HCT116 (cell line): ENCODE data around the gene PHACTR1. TPM values are rescaled to one million over a fixed set of nuclear protein-coding genes. Genes with fewer than 3 reads are reported as not detected.

ENCODE experiments used
- ATAC-seq: fragments of 200-7000 bp; cut with Tn5 transposase; 2 replicates; pipeline ENCODE4 v1.9.1; 2020; ENCODE audit warnings: mild to moderate bottlenecking, moderate library complexity
- BruUV-seq: library from RNA; stranded (reverse); fragments of 400-500 nt; replicated peaks from 2 replicates; lab custom pipeline; 2021; lab: Mats Ljungman, UMichigan
- CTCF ChIA-PET: fragments of 300-600 bp; sonication (Branson Sonifier 250); formaldehyde crosslinking; loops from one replicate; lab custom pipeline; 2021; ENCODE audit warnings: antibody characterized with exemption; lab: Charles Lee
- POLR2A ChIA-PET: fragments of 300-600, 350-600 bp; sonication (Branson Sonifier 250); formaldehyde crosslinking; loops from one replicate; lab custom pipeline; 2021; ENCODE audit warnings: antibody characterized with exemption; lab: Charles Lee
- RAD21 ChIA-PET, 2 experiments: fragments of 300-600 bp; sonication (Branson Sonifier 250); formaldehyde crosslinking; loops; one replicate each; lab custom pipeline; 2023; ENCODE audit warnings: low total read pairs in 2 of 2; ENCODE audit not compliant: uncharacterized antibody in 2 of 2, unreplicated experiment in 2 of 2, low non-redundant PET in 1 of 2; lab: Charles Lee
- DNase-seq: peaks from one replicate; pipeline ENCODE4 v3.0.0-alpha.2; 2010; ENCODE audit warnings: low read depth, low spot score
- H2AFZ ChIP-seq: fragments of 200-600 bp; shearing (Covaris generic), sonication (generic); 2 replicates; pipeline ENCODE4 v1.6.1; 2017; ENCODE audit warnings: low read depth, mixed run types, mixed read lengths, antibody characterized with exemption, low read length; ENCODE audit not compliant: poor library complexity, severe bottlenecking
- H3K27ac ChIP-seq: 2 replicates; pipeline ENCODE4 v1.5.1; 2012; ENCODE audit warnings: low read depth, low read length
- H3K27me3 ChIP-seq: fragments of 200-600 bp; sonication (generic); 2 replicates; pipeline ENCODE4 v1.6.1; 2016; ENCODE audit warnings: mixed run types, low read length, mixed read lengths; ENCODE audit not compliant: insufficient read depth
- H3K36me3 ChIP-seq, 2 experiments: fragments of 200-500 bp in 1 of 2; fragments of 200-600 bp in 1 of 2; sonication (Bioruptor generic) in 1 of 2; sonication (generic) in 1 of 2; 2 replicates each; pipeline versions ENCODE4 v1.5.1 to v1.6.1; 2014 to 2016; ENCODE audit warnings: low read length in 2 of 2, inconsistent platforms in 1 of 2, mixed read lengths in 1 of 2, mixed run types in 1 of 2; ENCODE audit not compliant: insufficient read depth in 2 of 2, control insufficient read depth in 1 of 2
- H3K4me1 ChIP-seq, 2 experiments: fragments of 200-600 bp in 1 of 2; sonication (generic) in 1 of 2; 2 replicates each; pipeline versions ENCODE4 v1.5.1 to v1.6.1; 2012 to 2017; ENCODE audit warnings: low read length in 2 of 2, inconsistent platforms in 1 of 2, mild to moderate bottlenecking in 1 of 2, mixed read lengths in 1 of 2, mixed run types in 1 of 2, moderate library complexity in 1 of 2; ENCODE audit not compliant: insufficient read depth in 2 of 2, control insufficient read depth in 1 of 2
- H3K4me2 ChIP-seq: fragments of 200-600 bp; sonication (generic); 2 replicates; pipeline ENCODE4 v1.6.1; 2017; ENCODE audit warnings: mixed run types, low read length, mixed read lengths
- H3K4me3 ChIP-seq, 2 experiments: fragments of 200-600 bp in 1 of 2; sonication (generic) in 1 of 2; replicated peaks in 1 of 2; 2 replicates each; pipeline ENCODE4 v1.5.1; 2011 to 2016; ENCODE audit warnings: low read length in 2 of 2, control low read depth in 1 of 2, low read depth in 1 of 2, mild to moderate bottlenecking in 1 of 2, mixed read lengths in 1 of 2, mixed run types in 1 of 2
- H3K79me2 ChIP-seq: fragments of 200-600 bp; sonication (generic); 2 replicates; pipeline ENCODE4 v1.6.1; 2017; ENCODE audit warnings: mild to moderate bottlenecking, mixed run types, low read length, moderate library complexity, mixed read lengths; ENCODE audit not compliant: insufficient read depth
- H3K9ac ChIP-seq: fragments of 200-600 bp; sonication (generic); 2 replicates; pipeline ENCODE4 v1.6.1; 2016; ENCODE audit warnings: low read length, mixed read lengths
- H3K9me2 ChIP-seq: fragments of 200-600 bp; sonication (generic), shearing (Covaris generic); 2 replicates; pipeline ENCODE4 v1.6.1; 2017; ENCODE audit warnings: mixed run types, mild to moderate bottlenecking, moderate library complexity; ENCODE audit not compliant: insufficient read depth
- H3K9me3 ChIP-seq, 2 experiments: fragments of 200-500 bp in 1 of 2; fragments of 200-600 bp in 1 of 2; sonication (Bioruptor generic) in 1 of 2; sonication (generic) in 1 of 2; 2 replicates each; pipeline ENCODE4 v1.6.1; 2014 to 2017; ENCODE audit warnings: low read length in 2 of 2, mixed read lengths in 2 of 2, inconsistent platforms in 1 of 2, low read depth in 1 of 2, mild to moderate bottlenecking in 1 of 2, mixed run types in 1 of 2, moderate library complexity in 1 of 2; ENCODE audit not compliant: control insufficient read depth in 1 of 2, insufficient read depth in 1 of 2
- H4K20me1 ChIP-seq: fragments of 200-600 bp; sonication (generic), shearing (Covaris generic); 2 replicates; pipeline ENCODE4 v1.6.1; 2017; ENCODE audit warnings: mixed run types, mild to moderate bottlenecking, moderate library complexity; ENCODE audit not compliant: insufficient read depth
- CEBPB ChIP-seq: IDR thresholded peaks from 2 replicates; pipeline ENCODE4 v1.6.1; 2012; ENCODE audit warnings: low read depth
- ELF1 ChIP-seq: IDR thresholded peaks from 2 replicates; pipeline ENCODE4 v1.6.1; 2012; ENCODE audit warnings: low read depth, borderline replicate concordance
- EZH2phosphoT487 ChIP-seq: fragments of 200-600 bp; IDR thresholded peaks from 2 replicates; pipeline ENCODE4 v1.6.1; 2018; ENCODE audit warnings: antibody characterized with exemption, borderline replicate concordance
- JUND ChIP-seq: IDR thresholded peaks from 2 replicates; pipeline ENCODE4 v1.6.1; 2012
- TCF7L2 ChIP-seq: IDR thresholded peaks from 2 replicates; pipeline ENCODE4 v1.7.0; 2011; ENCODE audit warnings: borderline replicate concordance, inconsistent platforms; ENCODE audit not compliant: insufficient read depth, insufficient read length; ENCODE audit errors: extremely low read depth
- ZNF274 ChIP-seq: fragments of 200-500 bp; sonication (Bioruptor generic); IDR thresholded peaks from 2 replicates; pipeline ENCODE4 v1.6.1; 2014; ENCODE audit warnings: mild to moderate bottlenecking, low read depth, low read length, inconsistent platforms
- intact Hi-C: fragments of 100-400 bp; cut with micrococcal nuclease; formaldehyde crosslinking; loops from 2 replicates; pipeline ENCODE4 v1.10.0; 2022
- total RNA-seq: library from RNA; stranded (reverse); gene quantifications from one replicate; pipeline ENCODE4 v1.2.1, GENCODE V29; 2021; ENCODE audit not compliant: unreplicated experiment
- TF ChIP-seq, protein P1 (sequence below): IDR thresholded peaks from 2 replicates; pipeline ENCODE4 v1.6.1; 2012
- TF ChIP-seq, protein P2 (sequence below): IDR thresholded peaks from 2 replicates; pipeline ENCODE4 v1.6.1; 2012; ENCODE audit warnings: low read depth
- TF ChIP-seq, protein P3 (sequence below), 3 experiments: fragments of 200-600 bp in 1 of 3; sonication (generic) in 1 of 3; IDR thresholded peaks in 2 of 3; conservative IDR thresholded peaks in 1 of 3; 2 replicates each; pipeline ENCODE4 v1.5.1; 2012 to 2017; ENCODE audit warnings: low read depth in 2 of 3, low read length in 2 of 3, antibody characterized with exemption in 1 of 3, borderline replicate concordance in 1 of 3, control low read depth in 1 of 3, mild to moderate bottlenecking in 1 of 3, mixed read lengths in 1 of 3, mixed run types in 1 of 3, moderate library complexity in 1 of 3; ENCODE audit not compliant: insufficient read depth in 1 of 3

The PHACTR1 gene
- total RNA-seq, 1 experiment from 2014 or later: 0.17 TPM

DNA sequence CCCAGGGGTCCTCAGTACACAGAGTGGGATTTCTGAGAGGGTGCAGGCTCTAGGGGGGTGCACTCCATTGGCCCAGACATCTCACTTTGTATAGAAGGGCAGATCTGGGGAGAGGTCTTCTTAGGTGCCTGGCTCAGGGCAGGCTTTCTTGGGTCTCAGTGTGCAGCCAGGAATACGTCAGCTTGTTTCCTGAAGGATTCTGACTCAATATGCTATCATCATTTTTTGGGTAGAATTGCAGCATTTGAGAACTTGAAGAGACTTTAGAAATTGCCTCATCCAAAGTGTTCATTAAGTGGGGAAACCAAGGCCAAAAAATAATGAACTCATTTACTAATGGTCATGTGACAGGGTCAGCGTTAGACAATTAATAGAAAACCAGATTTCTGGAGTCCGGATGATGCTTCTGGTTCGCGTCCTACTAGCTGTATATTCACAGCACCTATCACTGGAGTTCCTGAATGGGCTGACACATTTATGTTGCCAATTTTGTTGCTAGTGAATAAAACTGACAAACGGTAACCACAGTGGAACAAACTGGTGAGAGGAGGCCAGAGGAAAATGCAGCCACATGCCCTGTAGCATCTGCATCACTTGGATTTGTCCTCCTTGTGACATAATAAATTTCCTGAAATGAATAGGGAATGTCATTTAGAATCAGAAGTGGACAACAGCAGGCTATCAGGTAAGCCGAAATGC, 372.9 kb downstream of the PHACTR1 start:
- Histone ChIP-seq H2AFZ (no peak overlapping the region), H3K4me1 (no peaks in the 10 kb centered on the region), H3K4me3 (no peak overlapping the region), H3K4me2 (no peak overlapping the region), H3K9me2 (no peaks in the 10 kb centered on the region), H3K27ac (no peak overlapping the region), H3K36me3 (no peaks in the 10 kb centered on the region), H3K79me2 (no peaks in the 10 kb centered on the region), H3K27me3 (peaks cover 15% of the 10 kb centered on the region; the same call in 1 of the 2 replicates), H3K9me3 (no peaks in the 10 kb centered on the region), H3K9ac (no peak overlapping the region), H4K20me1 (no peaks in the 10 kb centered on the region; the same call in 1 of the 2 replicates)
- no peak for TF ChIP-seq ZNF274
- no peak for TF ChIP-seq ELF1
- TF ChIP-seq CEBPB: no peak
- no peak for TF ChIP-seq TCF7L2
- TF ChIP-seq, protein P1, sequence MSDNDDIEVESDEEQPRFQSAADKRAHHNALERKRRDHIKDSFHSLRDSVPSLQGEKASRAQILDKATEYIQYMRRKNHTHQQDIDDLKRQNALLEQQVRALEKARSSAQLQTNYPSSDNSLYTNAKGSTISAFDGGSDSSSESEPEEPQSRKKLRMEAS: no peak
- no TSS peak for BruUV-seq
- RAD21 ChIA-PET: no interaction called here
- intact Hi-C loops: no loop called here
- no peak for ATAC-seq
- DNase-seq: no peak
- CTCF ChIA-PET: no interaction called here
- POLR2A ChIA-PET: no interaction called here

DNA sequence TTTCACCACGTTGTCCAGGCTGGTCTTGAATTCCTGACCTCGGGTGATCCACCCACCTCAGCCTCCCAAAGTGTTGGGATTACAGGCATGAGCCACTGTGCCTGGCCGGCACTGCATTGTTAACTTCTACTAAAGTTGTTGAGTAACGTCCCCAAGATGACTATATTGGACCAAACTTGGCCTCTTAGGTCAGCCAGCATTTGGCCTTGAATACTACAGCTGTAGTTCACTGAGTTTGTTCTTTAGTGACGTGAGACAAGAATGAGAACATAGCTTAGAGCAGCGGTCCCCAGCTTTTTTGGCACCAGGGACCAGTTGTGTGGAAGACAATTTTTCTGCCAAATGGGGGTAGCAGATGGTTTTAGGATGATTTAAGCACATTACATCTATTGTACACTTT, 374.6 kb downstream of the PHACTR1 start:
- no peaks in the 10 kb centered on the region for H3K4me1 ChIP-seq
- peaks cover 25% of the 10 kb centered on the region; the same call in 1 of the 2 replicates for H3K27me3 ChIP-seq
- ChIA-PET POLR2A (no interaction called here), RAD21 (no interaction called here), CTCF (no interaction called here)
- BruUV-seq: no TSS peak
- H3K4me2 ChIP-seq: no peak overlapping the region
- intact Hi-C loops: no loop called here
- no peaks in the 10 kb centered on the region for H3K9me2 ChIP-seq
- no peak overlapping the region for H3K4me3 ChIP-seq
- H3K9ac ChIP-seq: no peak overlapping the region
- ATAC-seq: no peak
- no peaks in the 10 kb centered on the region for H3K79me2 ChIP-seq
- no peaks in the 10 kb centered on the region for H3K9me3 ChIP-seq
- no peaks in the 10 kb centered on the region for H4K20me1 ChIP-seq
- no peak for DNase-seq
- no peaks in the 10 kb centered on the region for H3K36me3 ChIP-seq
- TF ChIP-seq JUND (no peak), EZH2phosphoT487 (no peak)
- TF ChIP-seq, protein P2, sequence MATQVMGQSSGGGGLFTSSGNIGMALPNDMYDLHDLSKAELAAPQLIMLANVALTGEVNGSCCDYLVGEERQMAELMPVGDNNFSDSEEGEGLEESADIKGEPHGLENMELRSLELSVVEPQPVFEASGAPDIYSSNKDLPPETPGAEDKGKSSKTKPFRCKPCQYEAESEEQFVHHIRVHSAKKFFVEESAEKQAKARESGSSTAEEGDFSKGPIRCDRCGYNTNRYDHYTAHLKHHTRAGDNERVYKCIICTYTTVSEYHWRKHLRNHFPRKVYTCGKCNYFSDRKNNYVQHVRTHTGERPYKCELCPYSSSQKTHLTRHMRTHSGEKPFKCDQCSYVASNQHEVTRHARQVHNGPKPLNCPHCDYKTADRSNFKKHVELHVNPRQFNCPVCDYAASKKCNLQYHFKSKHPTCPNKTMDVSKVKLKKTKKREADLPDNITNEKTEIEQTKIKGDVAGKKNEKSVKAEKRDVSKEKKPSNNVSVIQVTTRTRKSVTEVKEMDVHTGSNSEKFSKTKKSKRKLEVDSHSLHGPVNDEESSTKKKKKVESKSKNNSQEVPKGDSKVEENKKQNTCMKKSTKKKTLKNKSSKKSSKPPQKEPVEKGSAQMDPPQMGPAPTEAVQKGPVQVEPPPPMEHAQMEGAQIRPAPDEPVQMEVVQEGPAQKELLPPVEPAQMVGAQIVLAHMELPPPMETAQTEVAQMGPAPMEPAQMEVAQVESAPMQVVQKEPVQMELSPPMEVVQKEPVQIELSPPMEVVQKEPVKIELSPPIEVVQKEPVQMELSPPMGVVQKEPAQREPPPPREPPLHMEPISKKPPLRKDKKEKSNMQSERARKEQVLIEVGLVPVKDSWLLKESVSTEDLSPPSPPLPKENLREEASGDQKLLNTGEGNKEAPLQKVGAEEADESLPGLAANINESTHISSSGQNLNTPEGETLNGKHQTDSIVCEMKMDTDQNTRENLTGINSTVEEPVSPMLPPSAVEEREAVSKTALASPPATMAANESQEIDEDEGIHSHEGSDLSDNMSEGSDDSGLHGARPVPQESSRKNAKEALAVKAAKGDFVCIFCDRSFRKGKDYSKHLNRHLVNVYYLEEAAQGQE: no peak
- TF ChIP-seq, protein P3, sequence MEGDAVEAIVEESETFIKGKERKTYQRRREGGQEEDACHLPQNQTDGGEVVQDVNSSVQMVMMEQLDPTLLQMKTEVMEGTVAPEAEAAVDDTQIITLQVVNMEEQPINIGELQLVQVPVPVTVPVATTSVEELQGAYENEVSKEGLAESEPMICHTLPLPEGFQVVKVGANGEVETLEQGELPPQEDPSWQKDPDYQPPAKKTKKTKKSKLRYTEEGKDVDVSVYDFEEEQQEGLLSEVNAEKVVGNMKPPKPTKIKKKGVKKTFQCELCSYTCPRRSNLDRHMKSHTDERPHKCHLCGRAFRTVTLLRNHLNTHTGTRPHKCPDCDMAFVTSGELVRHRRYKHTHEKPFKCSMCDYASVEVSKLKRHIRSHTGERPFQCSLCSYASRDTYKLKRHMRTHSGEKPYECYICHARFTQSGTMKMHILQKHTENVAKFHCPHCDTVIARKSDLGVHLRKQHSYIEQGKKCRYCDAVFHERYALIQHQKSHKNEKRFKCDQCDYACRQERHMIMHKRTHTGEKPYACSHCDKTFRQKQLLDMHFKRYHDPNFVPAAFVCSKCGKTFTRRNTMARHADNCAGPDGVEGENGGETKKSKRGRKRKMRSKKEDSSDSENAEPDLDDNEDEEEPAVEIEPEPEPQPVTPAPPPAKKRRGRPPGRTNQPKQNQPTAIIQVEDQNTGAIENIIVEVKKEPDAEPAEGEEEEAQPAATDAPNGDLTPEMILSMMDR (IDR thresholded peaks at IDR 0.05 in 2 of 3, conservative IDR thresholded peaks at IDR 0.05 in 1 of 3; ENCODE audit: borderline replicate concordance in 1 of 3, insufficient read depth in 1 of 3, low read depth in 2 of 3, low read length in 2 of 3): no peak
- H3K27ac ChIP-seq: no peak overlapping the region
- H2AFZ ChIP-seq: no peak overlapping the region
